Skeletal muscle tissue (tissue), 4 donors: ENCODE measurements around the gene GPR62. TPM values are rescaled to one million over a fixed set of nuclear protein-coding genes. Genes with fewer than 3 reads are reported as not detected.
A peak's percentile ranks its signal among the peaks of the same experiment; 100 is the strongest.

ENCODE experiments used
- H3K27ac ChIP-seq: one replicate; pipeline ENCODE4 v1.7.0; 2013; ENCODE audit warnings: mild to moderate bottlenecking, low read depth, low read length, inconsistent platforms
- H3K27me3 ChIP-seq, 3 donors: one replicate each; pipeline ENCODE4 v1.7.0; 2013; ENCODE audit warnings: low read length in 3 of 3; ENCODE audit not compliant: control insufficient read depth in 3 of 3, insufficient read depth in 3 of 3
- H3K36me3 ChIP-seq, 3 donors: one replicate each; pipeline ENCODE4 v1.7.0; 2013; ENCODE audit warnings: low read length in 3 of 3; ENCODE audit not compliant: control insufficient read depth in 3 of 3, insufficient read depth in 3 of 3
- H3K4me1 ChIP-seq, 3 donors: one replicate each; pipeline ENCODE4 v1.7.0; 2013; ENCODE audit warnings: low read length in 3 of 3, mild to moderate bottlenecking in 3 of 3; ENCODE audit not compliant: control insufficient read depth in 3 of 3, insufficient read depth in 3 of 3
- H3K4me3 ChIP-seq, 3 donors: one replicate each; pipeline ENCODE4 v1.7.0; 2013; ENCODE audit warnings: low read length in 3 of 3
- H3K9ac ChIP-seq, 3 donors: one replicate each; pipeline ENCODE4 v1.7.0; 2013; ENCODE audit warnings: low read length in 3 of 3, mild to moderate bottlenecking in 3 of 3, moderate library complexity in 2 of 3, low read depth in 1 of 3
- H3K9me3 ChIP-seq, 3 donors: one replicate each; pipeline ENCODE4 v1.7.0; 2013; ENCODE audit warnings: low read length in 3 of 3; ENCODE audit not compliant: control insufficient read depth in 3 of 3
- total RNA-seq: library from RNA; depleted of rRNA; stranded (reverse); fragments of >200 nt; gene quantifications from one replicate; pipeline ENCODE4 v1.2.3, GENCODE V29; 2014
- donor health status: Osteomylitis.

Gene GPR62
- total RNA-seq, 1 donor from 2014 or later = 0.52 TPM

- Histone ChIP-seq H3K27ac (peak overlapping the region; percentile 86), H3K36me3 (peaks cover 16 to 28% (median 20%) of the 10 kb centered on the region in 3 donors), H3K9ac (peak overlapping the region in 2 of 3 donors; percentile 61 to 98), H3K9me3 (no peaks in the 10 kb centered on the region), H3K4me1 (peaks cover 49 to 61% (median 61%) of the 10 kb centered on the region in 3 donors), H3K27me3 (no peaks in the 10 kb centered on the region), H3K4me3 (peak overlapping the region in 1 of 3 donors; percentile 29)
Measured at GRCh38 chr3:51962854-51963530, 7.8 kb downstream of the GPR62 start.

GRCh38 chr3:51963951-51964451 is 8.8 kb downstream of the GPR62 start:
- Histone ChIP-seq H3K27ac (peak overlapping the region; percentile 86), H3K27me3 (no peaks in the 10 kb centered on the region), H3K36me3 (peaks cover 9 to 21% (median 15%) of the 10 kb centered on the region in 3 donors), H3K9me3 (no peaks in the 10 kb centered on the region), H3K4me1 (peaks cover 55 to 69% (median 68%) of the 10 kb centered on the region in 3 donors), H3K4me3 (peak overlapping the region in 1 of 3 donors; percentile 35), H3K9ac (peak overlapping the region in 2 of 3 donors; percentile 23 to 98)

- peak overlapping the region; percentile 86 for H3K27ac ChIP-seq
Measured at GRCh38 chr3:51964521-51964920, 9.3 kb downstream of the GPR62 start.

GRCh38 chr3:51966016-51966415 is 10.8 kb downstream of the GPR62 start:
- Histone ChIP-seq H3K4me3 (peak overlapping the region in 2 of 3 donors; percentile 74 to 97), H3K27ac (peak overlapping the region; percentile 80), H3K36me3 (peaks cover 1 to 3% (median 2%) of the 10 kb centered on the region in 3 donors), H3K9me3 (no peaks in the 10 kb centered on the region), H3K4me1 (peaks cover 74 to 90% (median 87%) of the 10 kb centered on the region in 3 donors), H3K27me3 (no peaks in the 10 kb centered on the region), H3K9ac (peak overlapping the region in 2 of 3 donors; percentile 81 to 98)

More at GRCh38 chr3:51964521-51964920, 9.3 kb downstream of the GPR62 start:
- H3K9me3 ChIP-seq = no peaks in the 10 kb centered on the region
- H3K4me3 ChIP-seq = peak overlapping the region in 1 of 3 donors; percentile 35
- peak overlapping the region in 1 of 3 donors; percentile 98 for H3K9ac ChIP-seq
- H3K36me3 ChIP-seq = peaks cover 9 to 16% (median 11%) of the 10 kb centered on the region in 3 donors
- H3K27me3 ChIP-seq = no peaks in the 10 kb centered on the region
- peaks cover 60 to 75% (median 72%) of the 10 kb centered on the region in 3 donors for H3K4me1 ChIP-seq

- Histone ChIP-seq H3K4me3 (peak overlapping the region; percentile 74 to 97 (median 91)), H3K27ac (peak overlapping the region; percentile 80), H3K9ac (peak overlapping the region; percentile 81 to 98 (median 94)), H3K27me3 (no peaks in the 10 kb centered on the region), H3K4me1 (peaks cover 74 to 92% (median 84%) of the 10 kb centered on the region in 3 donors), H3K9me3 (no peaks in the 10 kb centered on the region), H3K36me3 (peaks cover 0 to 3% (median 2%) of the 10 kb centered on the region in 3 donors)
Measured at GRCh38 chr3:51966486-51966885, 11.3 kb downstream of the GPR62 start.

- Histone ChIP-seq H3K4me3 (peak overlapping the region; percentile 74 to 97 (median 91)), H3K27me3 (no peaks in the 10 kb centered on the region), H3K9me3 (no peaks in the 10 kb centered on the region), H3K36me3 (peaks cover 0 to 3% (median 2%) of the 10 kb centered on the region in 3 donors), H3K4me1 (peaks cover 70 to 89% (median 79%) of the 10 kb centered on the region in 3 donors), H3K27ac (peak overlapping the region; percentile 80), H3K9ac (peak overlapping the region; percentile 81 to 98 (median 94))
Measured at GRCh38 chr3:51966922-51967383, 11.8 kb downstream of the GPR62 start.

GRCh38 chr3:51967384-51968169 is 12.4 kb downstream of the GPR62 start, which contains the start of gene PCBP4:
TSS of gene PCBP4 (minus strand) at chr3:51967454. CDS start at chr3:51961240, 6,214 bp downstream.
- Histone ChIP-seq H3K9me3 (no peaks in the 10 kb centered on the region), H3K4me3 (peak within 1 kb of the TSS; percentile 74 to 97 (median 91)), H3K4me1 (peaks cover 63 to 83% (median 73%) of the 10 kb centered on the region in 3 donors), H3K27me3 (no peaks in the 10 kb centered on the region), H3K36me3 (peaks cover 0 to 3% (median 2%) of the 10 kb centered on the region in 3 donors), H3K9ac (peak within 1 kb of the TSS; percentile 81 to 98 (median 94)), H3K27ac (peak within 1 kb of the TSS; percentile 80)

GRCh38 chr3:51968170-51968775 is 13.1 kb downstream of the GPR62 start:
- peaks cover 0 to 3% (median 2%) of the 10 kb centered on the region in 3 donors for H3K36me3 ChIP-seq
- H3K27me3 ChIP-seq = no peaks in the 10 kb centered on the region
- H3K9ac ChIP-seq = peak overlapping the region; percentile 72 to 91 (median 78)
- H3K4me1 ChIP-seq = peaks cover 56 to 76% (median 66%) of the 10 kb centered on the region in 3 donors
- H3K27ac ChIP-seq = peak overlapping the region; percentile 73
- H3K4me3 ChIP-seq = peak overlapping the region; percentile 68 to 73 (median 72)
- H3K9me3 ChIP-seq = no peaks in the 10 kb centered on the region
